Bone marrow (tissue), 2 donors: ENCODE measurements around the gene PEX26.
"Not testable (repeated sequence)": the region's sequence is repeated elsewhere in the genome, so short reads cannot be mapped to it uniquely, and the experiment has no call there.

Experiments
- DNase-seq, 2 donors: peaks; one replicate each; lab custom pipeline; 2025; lab: John Stamatoyannopoulos, UW

The PEX26 gene

GRCh38 chr22:18119409-18120110 lies 41.8 kb downstream of the PEX26 start:
- no peak for DNase-seq

GRCh38 chr22:18120857-18121256 lies 43.1 kb downstream of the PEX26 start:
- DNase-seq, result no peak

- no peak for DNase-seq
Observed at GRCh38 chr22:18121506-18121905, 43.7 kb downstream of the PEX26 start.

GRCh38 chr22:18121954-18122554 lies 44.3 kb downstream of the PEX26 start:
- no peak for DNase-seq

GRCh38 chr22:18123476-18124025 lies 45.8 kb downstream of the PEX26 start:
- not testable (repeated sequence) for DNase-seq

- DNase-seq, result no peak
Observed at GRCh38 chr22:18126606-18127005, 48.8 kb downstream of the PEX26 start.

GRCh38 chr22:18130018-18130417 lies 52.2 kb downstream of the PEX26 start:
- no peak for DNase-seq

GRCh38 chr22:18130699-18131429 lies 53.1 kb downstream of the PEX26 start:
- DNase-seq, result no peak

- no peak for DNase-seq
Observed at GRCh38 chr22:18133452-18133851, 55.7 kb downstream of the PEX26 start.

GRCh38 chr22:18136563-18137320 lies 59.0 kb downstream of the PEX26 start:
- no peak for DNase-seq

- DNase-seq, result not testable (repeated sequence)
Observed at GRCh38 chr22:18141004-18141403, 63.2 kb downstream of the PEX26 start.

GRCh38 chr22:18144105-18144504 lies 66.3 kb downstream of the PEX26 start:
- no peak for DNase-seq

GRCh38 chr22:18145676-18146388 lies 68.0 kb downstream of the PEX26 start:
- DNase-seq, result no peak

- no peak for DNase-seq
Observed at GRCh38 chr22:18146389-18146753, 68.6 kb downstream of the PEX26 start.

GRCh38 chr22:18147791-18148190 lies 70.0 kb downstream of the PEX26 start:
- DNase-seq, result no peak

GRCh38 chr22:18148293-18148965 lies 70.6 kb downstream of the PEX26 start:
- no peak for DNase-seq

- no peak for DNase-seq
Observed at GRCh38 chr22:18152519-18152918, 74.7 kb downstream of the PEX26 start.

- DNase-seq, result no peak
Observed at GRCh38 chr22:18154821-18155390, 77.1 kb downstream of the PEX26 start.
